HG03442 (cell line): Measurements from ENCODE around the gene PRLR.
A peak's percentile ranks its signal among the peaks of the same experiment; 100 is the strongest.

Source experiments
- ATAC-seq: cut with Tn5 transposase; IDR thresholded peaks from one replicate; pipeline ENCODE4 v1.9.1; 2021; ENCODE audit warnings: mild to moderate bottlenecking, moderate library complexity; ENCODE audit not compliant: unreplicated experiment

The PRLR gene

GRCh38 chr5:35009657-35010056 is 220.6 kb downstream of the PRLR start:
- ATAC-seq = no peak

GRCh38 chr5:35009019-35009418 is 221.3 kb downstream of the PRLR start:
- no peak for ATAC-seq

- ATAC-seq = no peak
Observed at GRCh38 chr5:35004771-35005170, 225.5 kb downstream of the PRLR start.

GRCh38 chr5:35004200-35004599 is 226.1 kb downstream of the PRLR start:
- ATAC-seq = no peak

- peak; percentile 75 for ATAC-seq
Observed at GRCh38 chr5:35003018-35003957, 227.0 kb downstream of the PRLR start.

- no peak for ATAC-seq
Observed at GRCh38 chr5:35002459-35002858, 227.8 kb downstream of the PRLR start.

GRCh38 chr5:35001842-35002241 is 228.4 kb downstream of the PRLR start:
- ATAC-seq = no peak
